Natural killer cell (primary cell): ENCODE measurements around the gene ACOT7. TPM values are rescaled to one million over a fixed set of nuclear protein-coding genes. Genes with fewer than 3 reads are reported as not detected.

Source experiments
- ATAC-seq, 3 donors: fragments of 150-1000 bp in 2 of 3; fragments of 200-7000 bp in 1 of 3; cut with Tn5 transposase; 1 replicate in 1 of 3; 2 replicates in 2 of 3; pipeline ENCODE4 v1.10.0; 2021; ENCODE audit warnings: mild to moderate bottlenecking in 2 of 3, moderate library complexity in 2 of 3
- DNase-seq, 2 donors: peaks; one replicate each; pipeline versions ENCODE4 v3.0.0 to v3.0.0-alpha.2; 2013 to 2021; ENCODE audit warnings: mixed read lengths in 1 of 2
- H3K27ac ChIP-seq: one replicate; pipeline ENCODE4 v1.5.1; 2013; ENCODE audit warnings: mild to moderate bottlenecking, low read length
- H3K27me3 ChIP-seq: one replicate; pipeline ENCODE4 v1.6.1; 2013; ENCODE audit warnings: low read length; ENCODE audit not compliant: control insufficient read depth, insufficient read depth
- H3K36me3 ChIP-seq: one replicate; pipeline ENCODE4 v1.6.1; 2013; ENCODE audit warnings: low read length; ENCODE audit not compliant: control insufficient read depth, insufficient read depth
- H3K4me1 ChIP-seq: one replicate; pipeline ENCODE4 v1.6.1; 2013; ENCODE audit warnings: low read length; ENCODE audit not compliant: control insufficient read depth, insufficient read depth
- H3K4me3 ChIP-seq: one replicate; pipeline ENCODE4 v1.5.1; 2013; ENCODE audit warnings: low read length
- H3K9me3 ChIP-seq: one replicate; pipeline ENCODE4 v1.6.1; 2013; ENCODE audit warnings: low read length; ENCODE audit not compliant: control insufficient read depth, insufficient read depth
- H3K27ac Mint-ChIP-seq, 2 donors: one replicate each; pipeline ENCODE4 v1.8.0; 2022; ENCODE audit warnings: mild to moderate bottlenecking in 2 of 2, mixed read lengths in 2 of 2, moderate library complexity in 1 of 2
- H3K27me3 Mint-ChIP-seq, 2 donors: one replicate each; pipeline ENCODE4 v1.8.0; 2022; ENCODE audit warnings: low read depth in 2 of 2, mixed read lengths in 2 of 2
- H3K36me3 Mint-ChIP-seq: one replicate; pipeline ENCODE4 v1.8.0; 2022; ENCODE audit warnings: mixed read lengths
- H3K4me1 Mint-ChIP-seq, 2 donors: one replicate each; pipeline ENCODE4 v1.8.0; 2022; ENCODE audit warnings: mixed read lengths in 2 of 2
- H3K4me3 Mint-ChIP-seq: one replicate; pipeline ENCODE4 v1.8.0; 2022; ENCODE audit warnings: mild to moderate bottlenecking, moderate library complexity, mixed read lengths
- H3K9me3 Mint-ChIP-seq, 2 donors: one replicate each; pipeline ENCODE4 v1.8.0; 2022; ENCODE audit warnings: mixed read lengths in 2 of 2
- WGBS: methylation state at CpG from one replicate; pipeline ENCODE4 v1.1.7; 2013; ENCODE audit warnings: missing lambda C conversion rate; ENCODE audit not compliant: insufficient coverage; 5-methylcytosine and 5-hydroxymethylcytosine counted together
- intact Hi-C: fragments of 100-400 bp; cut with micrococcal nuclease; formaldehyde crosslinking; loops from one replicate; pipeline ENCODE4 v1.14.2; 2022
- total RNA-seq, 4 donors: library from RNA; stranded (reverse); fragments of 120-200 nt in 1 of 4; gene quantifications; one replicate each; pipeline versions ENCODE4 v1.2.3 to v1.2.4, GENCODE V29; 2013 to 2022
- TF ChIP-seq, protein P1 (sequence below): fragments of 200-600 bp; IDR thresholded peaks from one replicate; pipeline ENCODE4 v1.8.0; 2022; ENCODE audit warnings: antibody characterized with exemption

ACOT7 gene
- total RNA-seq, 3 donors from 2014 or later (not counting 1 experiment from before 2014, with no cell fraction given), result 11.5 to 16.9 (median 15.4) TPM

DNA sequence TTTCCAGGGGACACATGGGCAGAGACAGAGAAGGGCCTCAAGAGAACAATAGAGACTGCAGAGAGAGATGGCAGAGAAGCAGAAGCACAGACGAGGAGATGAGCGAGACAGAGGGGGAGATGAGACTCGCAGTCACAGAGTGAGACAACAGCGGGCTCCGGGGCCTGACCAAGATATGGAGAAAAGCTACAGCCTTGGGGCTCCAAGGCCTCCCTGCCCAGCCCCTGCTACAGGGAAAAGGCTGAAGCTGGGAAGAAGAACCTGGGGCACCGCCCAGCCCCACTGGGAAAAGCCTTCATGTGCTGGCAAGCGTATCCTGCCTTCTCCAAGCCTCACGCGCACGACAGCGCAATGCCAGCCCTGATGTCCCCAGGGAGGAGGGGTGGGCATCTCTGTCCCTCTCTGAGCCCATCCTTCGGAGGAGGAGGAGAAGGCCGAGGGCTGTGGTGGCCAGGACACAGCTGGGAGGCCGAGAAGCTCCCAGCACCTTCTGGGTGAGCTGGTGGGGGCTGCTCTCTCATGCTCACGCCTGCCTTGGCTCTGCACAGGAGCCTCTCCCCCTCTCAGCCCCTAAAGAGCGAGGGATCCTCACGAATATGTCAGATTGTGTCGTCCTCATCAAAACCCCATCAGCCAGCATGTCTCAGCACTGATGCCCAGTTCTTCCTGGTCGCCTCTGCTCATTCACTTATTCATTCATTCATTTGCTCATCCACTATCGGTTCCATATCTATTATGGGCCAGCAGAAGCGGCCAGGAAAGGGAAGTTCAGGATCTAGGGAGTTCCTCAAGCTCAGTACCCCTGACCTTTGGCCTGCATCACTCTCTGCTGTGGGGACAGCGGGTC lies 56.6 kb downstream of the ACOT7 start:
- H3K4me3 ChIP-seq, result no peak overlapping the region
- Mint-ChIP-seq H3K9me3 (no peaks in the 10 kb centered on the region), H3K36me3 (no peaks in the 10 kb centered on the region), H3K27me3 (no peaks in the 10 kb centered on the region), H3K4me1 (no peaks in the 10 kb centered on the region), H3K4me3 (no peak overlapping the region), H3K27ac (no peak overlapping the region)
- H3K9me3 ChIP-seq, result no peaks in the 10 kb centered on the region
- H3K36me3 ChIP-seq, result no peaks in the 10 kb centered on the region
- TF ChIP-seq, protein P1, sequence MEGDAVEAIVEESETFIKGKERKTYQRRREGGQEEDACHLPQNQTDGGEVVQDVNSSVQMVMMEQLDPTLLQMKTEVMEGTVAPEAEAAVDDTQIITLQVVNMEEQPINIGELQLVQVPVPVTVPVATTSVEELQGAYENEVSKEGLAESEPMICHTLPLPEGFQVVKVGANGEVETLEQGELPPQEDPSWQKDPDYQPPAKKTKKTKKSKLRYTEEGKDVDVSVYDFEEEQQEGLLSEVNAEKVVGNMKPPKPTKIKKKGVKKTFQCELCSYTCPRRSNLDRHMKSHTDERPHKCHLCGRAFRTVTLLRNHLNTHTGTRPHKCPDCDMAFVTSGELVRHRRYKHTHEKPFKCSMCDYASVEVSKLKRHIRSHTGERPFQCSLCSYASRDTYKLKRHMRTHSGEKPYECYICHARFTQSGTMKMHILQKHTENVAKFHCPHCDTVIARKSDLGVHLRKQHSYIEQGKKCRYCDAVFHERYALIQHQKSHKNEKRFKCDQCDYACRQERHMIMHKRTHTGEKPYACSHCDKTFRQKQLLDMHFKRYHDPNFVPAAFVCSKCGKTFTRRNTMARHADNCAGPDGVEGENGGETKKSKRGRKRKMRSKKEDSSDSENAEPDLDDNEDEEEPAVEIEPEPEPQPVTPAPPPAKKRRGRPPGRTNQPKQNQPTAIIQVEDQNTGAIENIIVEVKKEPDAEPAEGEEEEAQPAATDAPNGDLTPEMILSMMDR, result no peak
- WGBS, result 97% methylated on average over 22 of the region's 22 CpGs
- H3K27me3 ChIP-seq, result no peaks in the 10 kb centered on the region
- no peaks in the 10 kb centered on the region for H3K4me1 ChIP-seq
- no peak for DNase-seq
- intact Hi-C loops, result no loop called here
- H3K27ac ChIP-seq, result no peak overlapping the region
- ATAC-seq, result no peak

- no peaks in the 10 kb centered on the region for H3K9me3 Mint-ChIP-seq
- Histone ChIP-seq H3K27me3 (no peaks in the 10 kb centered on the region), H3K4me1 (no peaks in the 10 kb centered on the region), H3K9me3 (no peaks in the 10 kb centered on the region), H3K36me3 (no peaks in the 10 kb centered on the region), H3K4me3 (no peak overlapping the region), H3K27ac (no peak overlapping the region)
- DNase-seq, result no peak
- intact Hi-C loops, result no loop called here
- no peaks in the 10 kb centered on the region for H3K27me3 Mint-ChIP-seq
- 89% methylated on average over 14 of the region's 14 CpGs for WGBS
- H3K4me1 Mint-ChIP-seq, result no peaks in the 10 kb centered on the region
- TF ChIP-seq, protein P1, result no peak
- ATAC-seq, result no peak
- H3K36me3 Mint-ChIP-seq, result no peaks in the 10 kb centered on the region
- H3K4me3 Mint-ChIP-seq, result no peak overlapping the region
- no peak overlapping the region for H3K27ac Mint-ChIP-seq
Observed at GRCh38 chr1:6334261-6334993, 59.1 kb downstream of the ACOT7 start.

- no peak overlapping the region for H3K27ac Mint-ChIP-seq
- no peak overlapping the region for H3K27ac ChIP-seq
- H3K9me3 Mint-ChIP-seq, result no peaks in the 10 kb centered on the region
- H3K36me3 Mint-ChIP-seq, result no peaks in the 10 kb centered on the region
- DNase-seq (no peak), ATAC-seq (no peak)
- no peak overlapping the region for H3K4me3 ChIP-seq
- TF ChIP-seq, protein P1, result no peak
- H3K36me3 ChIP-seq, result no peaks in the 10 kb centered on the region
- no peaks in the 10 kb centered on the region for H3K4me1 ChIP-seq
- H3K4me1 Mint-ChIP-seq, result no peaks in the 10 kb centered on the region
- no peak overlapping the region for H3K4me3 Mint-ChIP-seq
- intact Hi-C loops, result no loop called here
- H3K27me3 Mint-ChIP-seq, result no peaks in the 10 kb centered on the region
- H3K27me3 ChIP-seq, result no peaks in the 10 kb centered on the region
- WGBS, result 97% methylated on average over 9 of the region's 10 CpGs
- no peaks in the 10 kb centered on the region for H3K9me3 ChIP-seq
Observed at GRCh38 chr1:6332821-6333220, 60.7 kb downstream of the ACOT7 start.
